NCI-H2196 (cell line): ENCODE measurements around the gene TSPAN17.

Source experiments
- DNase-seq: peaks from one replicate; lab custom pipeline; 2025; ENCODE audit not compliant: unreplicated experiment; lab: John Stamatoyannopoulos, UW

Gene TSPAN17

DNA sequence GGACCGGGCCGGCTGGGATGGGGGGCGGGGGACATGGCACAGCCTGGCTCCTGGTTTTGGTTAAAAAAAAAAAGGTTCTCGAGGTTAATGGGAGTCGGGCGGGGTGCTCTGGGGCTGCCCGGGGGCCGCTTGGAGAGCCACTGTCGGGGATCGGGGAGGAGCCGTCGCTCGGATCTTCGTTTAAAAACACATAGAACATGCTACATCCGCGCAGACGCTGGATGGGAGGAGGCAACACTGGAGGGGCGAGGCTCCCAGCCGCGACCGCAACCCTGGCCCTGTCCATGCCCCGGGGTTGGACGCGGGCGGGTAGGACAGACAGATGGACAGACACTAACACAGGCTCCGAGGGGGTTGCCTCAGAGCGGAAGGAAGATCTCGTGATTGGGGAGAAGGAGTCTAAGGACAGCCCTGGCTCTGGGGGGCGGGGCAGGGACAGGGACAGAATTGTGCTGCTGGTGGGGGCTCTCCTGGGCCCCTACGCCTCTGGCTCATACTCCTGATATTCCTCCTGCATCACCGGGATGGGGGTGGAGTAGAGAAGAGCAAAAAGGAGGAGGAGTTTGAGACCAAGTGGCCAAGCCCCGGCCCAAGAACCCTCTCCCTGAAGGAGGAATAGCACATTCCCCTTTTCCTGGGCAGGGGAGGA lies 26.8 kb upstream of the TSPAN17 start:
- DNase-seq = no peak

DNA sequence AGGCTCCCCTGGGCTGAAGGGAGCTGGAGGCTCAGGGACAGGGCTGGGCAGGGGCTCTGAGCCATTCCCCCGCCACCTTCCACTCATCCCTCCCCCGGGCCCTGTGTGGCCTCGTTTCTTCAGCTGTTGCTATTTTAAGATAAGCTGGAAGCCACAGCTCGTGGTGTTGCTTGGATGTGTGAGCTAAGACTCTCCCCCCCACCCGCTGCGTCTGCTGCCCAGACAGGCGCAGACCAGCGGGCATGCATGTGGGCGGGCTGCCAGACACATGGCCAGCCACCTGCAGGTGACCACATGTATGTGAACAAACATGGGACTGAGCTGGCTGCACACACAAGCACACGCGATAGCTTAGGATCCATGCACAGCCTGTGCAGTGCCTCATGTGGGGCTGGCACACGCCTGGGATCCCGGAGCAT lies 25.6 kb upstream of the TSPAN17 start:
- DNase-seq = no peak

DNA sequence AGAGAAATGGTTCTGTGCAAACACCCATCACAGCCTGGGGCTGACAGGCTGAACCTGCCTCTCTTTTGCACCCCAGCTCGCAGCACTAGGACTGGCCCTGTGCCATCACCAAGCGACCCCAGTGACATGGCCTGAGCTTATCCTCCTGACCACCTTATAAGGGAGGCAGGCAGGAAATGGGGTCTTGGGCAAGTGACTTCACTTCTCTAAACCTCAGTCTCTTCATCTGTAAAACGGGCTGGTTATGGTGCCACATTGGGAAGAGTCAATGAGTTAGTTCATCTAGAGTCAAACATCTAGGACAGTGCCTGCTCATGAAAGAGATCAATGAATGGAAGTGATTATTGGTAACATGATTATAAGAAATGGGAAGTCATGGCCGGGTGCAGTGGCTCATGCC lies 23.1 kb upstream of the TSPAN17 start:
- no peak for DNase-seq

DNA sequence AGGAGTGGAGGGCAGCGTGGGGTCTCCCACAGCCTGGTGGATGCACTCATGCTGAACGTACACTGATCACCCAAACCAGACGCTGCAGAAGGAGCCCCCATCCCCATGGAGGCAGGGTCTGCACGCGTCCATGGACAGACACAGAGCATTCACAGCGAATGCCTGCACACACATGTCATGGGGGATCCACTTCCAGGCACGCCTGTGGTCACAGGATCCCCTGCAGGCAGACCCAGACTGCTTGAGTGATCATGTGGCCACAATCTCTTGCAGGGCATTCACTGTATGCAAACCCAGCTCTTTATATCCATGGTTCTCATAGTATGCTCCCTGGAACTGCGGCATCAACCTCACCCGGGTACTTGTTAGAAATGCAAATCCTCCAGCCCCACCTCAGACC lies 22.3 kb upstream of the TSPAN17 start:
- DNase-seq = no peak

DNA sequence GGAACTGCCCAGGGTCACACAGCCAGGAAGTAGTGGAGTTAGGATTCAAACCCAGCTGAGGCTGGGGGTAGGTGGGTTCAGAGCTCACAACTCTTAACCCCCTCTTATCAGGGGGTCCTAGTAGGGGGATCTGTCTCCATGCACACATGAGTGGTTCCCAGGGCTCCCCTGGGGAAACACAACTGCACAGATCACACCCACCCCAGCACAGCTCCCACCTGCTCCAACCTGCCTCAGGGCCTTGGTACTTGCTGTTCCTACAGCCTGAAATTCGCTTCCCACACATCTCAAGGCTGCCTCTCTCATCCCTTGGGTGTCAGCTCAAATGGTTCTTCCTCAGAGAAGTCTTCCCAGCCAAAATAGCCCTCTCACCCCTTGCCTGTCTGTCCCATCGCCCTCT lies 21.8 kb upstream of the TSPAN17 start:
- DNase-seq = no peak

DNA sequence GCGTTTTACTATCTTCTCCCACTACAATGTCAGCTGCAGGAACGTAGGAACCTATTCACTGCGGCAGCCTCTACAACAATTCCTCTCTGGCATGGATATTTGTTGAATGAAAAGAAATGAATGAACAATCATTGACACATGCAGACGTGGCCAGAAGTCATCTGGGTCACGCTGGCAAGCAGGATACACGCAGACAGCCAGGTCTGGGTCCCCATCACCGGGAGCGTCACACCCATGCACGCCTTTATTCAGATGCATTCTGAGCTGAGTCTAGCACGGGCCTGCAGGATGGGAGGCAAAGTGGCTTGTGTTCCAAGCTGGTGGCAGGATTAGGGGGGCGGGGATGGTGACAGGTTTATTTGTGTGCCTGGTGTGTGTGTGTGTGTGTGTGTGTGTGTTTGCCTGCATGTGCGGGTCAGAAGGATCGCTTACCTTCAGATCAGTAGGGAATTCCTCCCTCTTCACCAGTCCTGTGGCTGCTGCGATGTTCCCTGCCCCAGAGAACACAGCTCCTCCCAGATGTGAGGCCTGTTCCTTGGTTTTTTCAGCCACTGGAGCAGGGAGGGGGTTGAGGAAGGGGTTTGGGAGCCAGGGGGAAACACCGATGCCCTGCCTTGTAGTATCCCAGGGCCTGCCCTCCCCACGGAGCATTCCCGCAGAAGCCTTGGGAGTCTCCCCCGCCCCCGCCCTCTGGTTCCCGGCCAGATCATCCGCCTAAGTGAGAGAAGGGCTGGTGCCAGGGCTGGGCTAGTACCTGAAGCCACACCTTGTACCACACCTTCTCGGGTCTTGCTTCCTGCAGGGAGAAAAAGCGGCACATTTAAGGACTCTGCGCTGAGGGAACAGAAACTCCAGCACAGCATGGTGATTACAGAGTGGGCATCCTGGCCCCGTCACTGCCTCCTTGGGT lies 21.1 kb upstream of the TSPAN17 start:
- DNase-seq = no peak

DNA sequence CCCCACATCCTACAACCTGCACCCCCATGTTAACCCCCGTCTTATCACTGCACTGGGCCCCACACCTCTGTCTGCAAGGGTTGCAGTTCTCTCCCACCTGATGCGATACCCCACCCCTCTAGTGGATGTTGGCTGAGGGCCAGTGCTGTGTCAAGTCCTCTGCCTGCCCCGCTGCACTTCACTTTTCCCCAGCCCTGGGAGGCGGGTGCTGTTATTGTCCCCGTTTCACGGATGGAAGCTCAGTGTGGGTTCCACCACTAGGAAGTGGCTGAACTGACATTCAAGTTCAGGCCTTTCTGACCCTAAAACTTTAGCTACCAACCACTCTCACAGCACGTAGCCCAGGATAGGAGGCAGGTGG lies 20.4 kb upstream of the TSPAN17 start:
- no peak for DNase-seq

DNA sequence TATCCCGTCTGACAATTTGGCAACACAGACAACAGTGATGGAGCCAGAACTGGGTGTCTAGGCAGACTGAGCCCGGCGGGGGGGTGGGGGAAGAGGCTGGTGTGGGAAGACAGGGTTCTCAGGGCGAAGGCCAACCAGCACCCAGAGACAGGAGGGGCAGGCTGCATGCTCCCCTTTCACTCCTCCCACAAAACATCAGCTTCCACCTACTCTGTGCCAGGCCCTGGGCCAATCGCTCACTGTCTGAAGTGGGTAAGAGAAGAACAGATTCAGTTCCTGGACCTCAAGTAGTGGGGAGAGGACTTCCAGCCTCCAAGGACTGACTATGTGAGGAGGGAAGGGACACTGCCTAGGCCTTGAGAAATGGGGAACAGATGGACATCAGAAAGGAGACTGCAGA lies 19.7 kb upstream of the TSPAN17 start:
- no peak for DNase-seq

DNA sequence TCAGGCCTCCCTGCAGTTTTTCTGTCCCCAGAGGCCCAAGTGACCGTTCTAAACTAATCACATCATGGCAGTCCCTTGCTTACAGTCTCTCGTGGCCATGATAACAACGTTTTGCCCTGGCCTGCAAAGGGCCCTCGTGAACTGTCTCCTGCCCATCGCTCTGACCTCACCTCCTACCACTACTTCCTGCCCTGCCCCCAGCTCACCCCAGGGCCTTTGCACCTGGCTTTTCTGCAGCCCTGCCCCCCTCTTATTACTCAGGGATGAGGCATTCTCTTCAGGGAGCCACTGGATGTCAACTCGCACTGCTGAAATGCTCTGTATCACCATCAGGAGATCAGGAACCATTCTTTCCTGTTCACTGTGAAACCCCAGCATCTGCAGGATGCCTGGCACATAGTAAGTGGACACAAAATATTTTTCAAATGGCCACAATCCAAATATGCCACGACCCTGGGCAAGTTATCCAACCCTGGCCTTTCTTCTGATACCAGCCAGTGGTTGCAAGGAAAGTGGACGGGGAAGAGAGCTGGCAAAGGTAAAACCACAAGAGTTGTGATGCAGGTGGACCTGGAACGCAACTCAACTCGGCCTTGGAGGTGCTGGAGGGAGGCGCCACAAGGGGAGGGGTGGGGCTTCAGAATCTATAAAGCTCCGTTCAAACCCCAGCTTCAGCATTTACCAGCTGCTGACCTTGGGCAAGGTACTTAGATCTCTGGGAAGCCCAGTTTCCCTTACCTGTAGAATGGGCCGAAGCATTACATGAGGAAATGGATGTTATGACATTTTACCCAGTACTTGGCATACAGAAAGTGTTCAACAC lies 18.7 kb upstream of the TSPAN17 start:
- no peak for DNase-seq

DNA sequence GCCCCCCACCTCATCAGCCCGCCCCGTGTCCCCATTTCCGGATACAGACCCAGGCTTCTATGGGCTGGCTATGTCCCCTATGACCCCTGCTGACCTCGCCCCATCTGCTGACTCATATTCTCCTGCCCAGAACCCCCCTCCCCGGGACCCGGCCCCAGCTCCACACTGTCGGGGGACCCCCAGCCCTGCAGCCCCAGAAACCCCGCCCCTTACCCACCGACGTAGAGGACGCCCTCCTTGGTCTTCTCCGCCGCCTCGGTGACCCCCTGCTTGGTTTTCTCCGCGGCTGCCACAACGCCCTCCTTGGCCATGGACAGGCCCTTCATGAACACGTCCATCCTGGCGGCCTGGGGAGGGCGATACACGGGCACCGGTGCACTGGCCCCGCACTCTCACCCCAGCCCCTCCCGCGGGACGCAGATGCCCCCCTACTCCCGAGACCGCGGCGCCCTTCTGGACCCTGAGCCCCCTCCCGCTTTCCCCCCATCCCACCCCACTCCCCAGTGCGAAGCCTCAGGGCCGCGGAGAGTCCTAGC lies 17.9 kb upstream of the TSPAN17 start:
- DNase-seq = no peak

DNA sequence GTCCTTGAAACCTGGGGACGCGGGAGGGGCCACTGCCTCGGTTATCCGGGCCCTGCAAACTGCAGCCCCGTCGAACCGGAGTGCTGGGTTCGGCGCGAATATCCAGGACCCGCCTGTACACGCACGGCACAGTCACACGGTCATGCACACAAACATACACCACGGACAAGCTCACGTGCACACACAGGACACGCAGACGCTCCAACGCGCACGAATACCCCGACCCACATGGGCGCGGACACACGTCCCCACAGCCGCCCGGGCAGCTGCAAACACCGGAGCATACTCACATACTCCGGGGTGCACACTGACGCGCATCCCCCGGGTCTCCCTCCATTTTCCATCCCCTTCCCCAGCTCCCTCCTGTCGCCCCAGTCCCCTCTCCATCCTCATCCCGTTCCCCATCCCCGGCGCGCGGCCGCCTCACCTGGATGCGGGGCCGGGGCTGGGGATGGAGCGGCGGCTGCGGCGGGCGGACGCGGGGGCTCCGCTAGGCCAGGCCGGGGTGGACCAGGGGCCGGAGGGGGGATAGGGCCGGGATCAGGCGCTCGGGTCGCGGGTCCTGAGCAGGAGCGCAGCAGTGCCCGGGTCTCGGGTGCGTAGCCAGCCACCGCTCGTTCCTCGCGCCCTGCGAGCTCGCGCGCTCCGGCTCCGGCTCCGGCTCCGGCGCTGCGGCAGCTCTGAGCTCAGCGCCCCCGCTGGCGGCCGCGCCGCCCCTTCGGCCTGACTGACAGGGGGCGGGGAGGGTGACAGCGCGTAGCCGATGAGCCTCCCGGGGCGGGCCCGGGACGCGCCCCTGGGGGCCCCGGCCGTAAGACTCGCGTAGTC lies 17.2 kb upstream of the TSPAN17 start, which contains the start of the genes EIF4E1B and SNCB:
TSS of gene EIF4E1B (plus strand) at position 823 of the 828 bp plus-strand sequence. CDS start 12,113 bp downstream, outside the sequence.
TSS of gene SNCB (minus strand) at position 682 of the 828 bp plus-strand sequence. CDS start 880 bp downstream, outside the sequence.
- DNase-seq = peak; percentile 61

DNA sequence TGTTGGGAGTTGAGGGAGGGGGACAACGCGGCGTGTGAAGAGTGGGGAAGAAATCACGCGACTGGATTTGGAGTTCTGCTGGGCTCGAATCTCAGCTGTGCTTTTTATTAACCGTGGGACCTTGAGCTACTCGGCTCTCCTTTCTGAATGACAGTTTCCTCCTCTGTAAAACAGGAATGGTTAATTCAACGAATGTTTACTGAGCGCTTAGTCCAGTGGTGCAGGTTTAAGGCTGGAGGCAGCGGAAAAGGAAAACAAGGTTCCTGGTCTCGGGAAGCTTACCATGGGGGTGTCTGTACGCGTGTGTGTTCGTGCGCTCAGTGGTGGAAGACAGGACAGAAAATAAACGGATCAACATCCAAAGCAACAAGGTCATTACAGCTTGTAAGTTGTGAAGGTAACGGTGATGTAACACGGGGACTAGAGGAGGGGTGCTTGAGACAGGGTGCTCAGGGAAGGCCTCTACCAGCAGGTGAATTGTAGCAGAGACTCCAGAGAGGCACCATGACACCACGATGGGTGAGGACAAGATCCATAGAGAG lies 16.5 kb upstream of the TSPAN17 start:
- DNase-seq = no peak

DNA sequence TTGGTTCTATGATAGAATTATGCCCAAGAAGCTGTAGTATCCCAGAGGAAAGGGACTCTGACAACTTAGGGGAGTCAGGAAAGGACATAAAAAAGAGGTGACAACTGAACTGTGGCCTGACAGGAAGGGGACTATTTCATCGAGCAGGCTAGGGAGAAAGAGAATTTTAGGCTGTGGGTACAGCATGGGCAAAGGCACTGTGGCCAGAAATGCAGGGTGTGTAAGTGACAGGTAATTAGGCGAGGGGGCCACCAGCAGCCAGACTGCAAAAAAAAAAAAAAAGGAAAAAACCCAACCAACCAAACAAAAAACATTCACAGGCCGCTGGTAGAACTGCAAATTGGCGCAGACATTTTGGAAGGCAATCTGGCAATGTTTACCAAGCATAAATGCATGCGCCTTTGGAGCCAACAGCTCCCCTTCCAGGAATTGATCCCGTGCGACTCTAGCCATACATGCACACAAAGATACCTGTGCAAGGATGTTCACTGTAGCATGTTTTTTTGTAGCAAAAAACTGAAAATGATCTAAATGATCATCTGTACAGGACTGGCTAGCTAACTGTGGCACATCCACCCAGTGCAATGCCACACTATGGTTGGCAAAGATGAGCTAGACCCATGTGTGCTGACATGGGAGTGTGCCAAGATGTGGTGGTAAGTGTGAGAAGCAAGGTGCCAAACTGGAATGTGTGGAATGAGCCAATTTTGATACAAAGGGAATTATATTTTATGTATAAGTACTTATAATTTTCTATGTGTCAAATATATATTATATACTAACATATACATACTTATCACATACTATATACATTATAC lies 15.7 kb upstream of the TSPAN17 start:
- no peak for DNase-seq

DNA sequence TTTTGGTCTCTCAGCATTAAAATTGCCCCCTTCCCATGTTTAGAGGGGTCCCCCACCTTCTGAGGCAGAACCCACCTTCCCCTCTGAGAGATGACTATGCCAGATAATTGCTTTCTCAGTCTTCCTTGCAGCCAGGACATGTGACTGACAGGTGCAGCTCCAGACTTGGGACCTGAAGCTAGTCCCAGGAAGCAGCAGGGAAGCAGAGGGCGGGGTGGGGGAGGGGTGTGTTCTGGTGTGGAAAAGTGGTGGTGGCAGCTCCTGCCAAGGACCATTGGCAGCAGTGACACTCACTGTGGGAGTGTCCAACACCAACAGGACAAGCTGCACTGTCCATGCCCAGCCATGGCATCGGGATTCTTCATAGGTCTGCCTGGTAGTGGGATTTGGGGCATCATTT lies 14.5 kb upstream of the TSPAN17 start:
- no peak for DNase-seq

DNA sequence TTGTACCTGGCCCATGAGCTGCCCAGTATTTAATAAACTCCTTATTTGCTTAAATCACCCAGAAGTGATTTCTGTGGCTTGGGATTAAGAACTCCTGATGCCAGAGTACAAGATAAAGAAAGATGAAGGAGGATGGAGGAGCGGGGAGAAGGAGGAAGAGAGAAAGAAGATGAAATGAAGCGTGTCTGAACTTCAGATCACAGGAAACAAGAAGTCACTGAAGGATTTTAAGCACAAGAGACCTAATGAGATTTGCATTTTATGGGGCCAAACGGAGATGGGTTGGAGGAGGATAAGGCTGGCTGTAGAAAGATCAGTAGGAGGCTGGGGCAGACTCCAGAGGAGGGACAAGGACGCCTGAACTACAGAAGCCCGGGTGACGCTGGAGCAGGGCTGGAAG lies 13.7 kb upstream of the TSPAN17 start:
- DNase-seq = no peak

DNA sequence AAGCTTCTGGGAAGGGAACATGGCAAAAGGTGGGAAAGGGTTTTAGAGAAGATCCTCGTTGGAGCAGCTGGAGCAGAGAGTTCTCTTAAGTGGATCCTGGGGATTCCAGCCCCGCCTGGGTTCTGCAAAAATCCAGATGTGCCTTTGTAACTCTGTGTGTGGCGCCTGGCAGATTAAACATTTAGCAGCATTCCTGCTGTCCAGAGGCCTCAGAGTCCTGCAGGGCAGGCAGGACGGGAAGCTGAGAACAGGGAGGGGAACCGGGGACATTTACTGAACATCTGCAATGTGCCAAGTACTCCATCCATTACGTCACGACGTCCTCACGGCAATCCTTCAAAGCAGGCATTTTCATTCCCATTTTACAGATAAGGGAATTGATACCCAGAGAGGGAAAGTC lies 10.9 kb upstream of the TSPAN17 start:
- no peak for DNase-seq

DNA sequence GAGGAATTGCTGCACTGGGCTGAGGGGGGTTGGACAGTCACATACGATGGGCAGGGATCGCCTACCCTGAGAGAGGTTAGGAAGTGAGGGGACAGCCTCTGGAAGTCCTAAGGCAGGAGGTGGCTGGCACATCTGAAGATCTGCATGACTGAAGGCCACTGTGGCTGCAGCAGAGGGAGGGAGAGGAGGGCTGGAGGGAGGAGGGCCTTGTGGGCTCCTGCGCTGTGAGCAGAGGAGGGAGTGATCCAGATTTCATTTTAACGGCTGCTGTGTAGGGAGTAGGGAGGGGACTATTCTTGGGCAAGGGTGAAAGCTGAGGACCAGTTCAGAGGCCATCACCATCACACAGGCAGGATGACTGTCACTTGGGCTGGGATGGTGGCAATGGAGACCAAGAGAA lies 9.7 kb upstream of the TSPAN17 start:
- no peak for DNase-seq

DNA sequence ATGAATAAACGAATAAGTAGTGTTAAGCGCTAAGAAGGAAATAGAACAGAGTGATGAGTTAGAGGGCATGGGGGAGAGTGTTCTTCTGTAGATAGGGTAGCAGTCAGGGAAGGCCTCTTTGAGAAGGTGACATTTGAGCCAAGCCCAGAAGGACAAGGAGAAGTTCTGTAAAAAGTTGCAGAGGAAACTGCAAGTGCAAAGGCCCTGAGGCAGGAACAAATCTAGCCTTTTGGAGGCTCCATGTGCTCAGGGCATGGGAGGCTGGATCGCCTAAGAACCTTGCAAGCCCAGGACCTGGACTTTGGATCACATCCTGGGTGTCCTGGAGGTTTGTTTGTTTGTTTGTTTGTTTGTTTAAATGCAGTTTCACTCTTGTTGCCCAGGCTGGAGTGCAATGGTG lies 8.8 kb upstream of the TSPAN17 start:
- DNase-seq = no peak

DNA sequence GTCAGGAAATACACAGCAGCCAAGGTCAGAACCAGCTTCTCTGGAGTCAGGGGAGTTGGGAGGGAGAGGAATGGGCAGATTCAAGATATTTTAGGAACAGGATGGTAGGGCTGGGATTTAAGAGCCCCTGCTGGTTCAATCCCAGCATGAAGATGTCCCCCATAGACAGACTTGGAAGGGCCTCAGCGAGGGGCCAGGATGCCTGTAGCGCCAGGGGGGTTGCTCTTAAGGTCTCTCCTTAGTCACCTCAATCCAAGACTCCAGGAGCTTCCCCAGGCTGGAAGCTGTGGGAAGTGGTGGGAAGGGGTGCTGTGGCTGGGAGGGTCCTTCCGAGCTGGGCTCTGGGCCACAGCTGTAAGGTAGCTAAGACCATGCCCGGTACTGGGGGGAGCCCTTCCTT lies 8.1 kb upstream of the TSPAN17 start:
- DNase-seq = no peak
